Measurements from ENCODE around the gene KCNE5.
"Not testable (repeated sequence)": the region's sequence is repeated elsewhere in the genome, so short reads cannot be mapped to it uniquely, and the experiment has no call there.

The KCNE5 gene

DNA sequence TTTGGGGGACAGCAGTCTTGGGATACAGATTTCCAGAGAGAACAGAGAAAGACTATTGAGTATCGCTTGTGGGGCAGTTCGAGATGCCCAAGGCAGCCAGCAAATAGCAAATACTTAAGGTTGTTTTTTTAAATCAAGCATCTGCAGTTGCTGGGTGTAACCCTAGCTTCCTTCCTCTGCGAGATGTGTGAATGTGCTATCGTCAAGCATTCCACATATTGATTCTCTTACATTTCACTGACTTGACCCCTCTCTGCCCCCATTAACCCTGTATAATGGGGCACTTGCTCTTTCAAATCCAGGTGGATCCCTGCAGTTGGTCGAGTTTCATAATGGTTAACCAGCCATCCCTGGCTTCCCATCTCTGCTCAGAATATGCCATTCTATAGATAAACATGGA lies 23.5 kb downstream of the KCNE5 start:
- no peak for DNase-seq

DNA sequence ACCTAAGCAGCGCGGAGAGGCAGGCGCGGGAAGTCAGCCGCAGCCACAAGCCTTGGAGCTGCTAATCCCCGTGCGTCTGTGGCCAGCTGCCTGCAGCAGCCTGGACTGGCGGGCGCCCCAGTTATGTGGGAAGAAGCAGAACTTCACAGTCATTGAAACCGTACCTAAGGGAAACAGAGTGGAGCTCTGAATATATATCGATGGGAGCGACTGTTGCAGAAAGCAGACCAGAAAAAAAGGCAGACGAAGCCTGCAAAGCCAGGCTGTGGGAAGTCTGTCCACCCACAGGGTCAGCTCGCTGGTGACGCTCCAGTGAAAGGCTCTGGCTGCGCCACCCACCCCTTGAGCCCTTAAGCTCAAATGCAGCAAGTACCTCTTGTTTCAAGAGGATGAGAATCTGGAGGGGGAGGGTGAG lies 24.7 kb downstream of the KCNE5 start:
- no peak for DNase-seq

- no peak for DNase-seq
These were observed 29.0 kb downstream of the KCNE5 start for GRCh38 chrX:109596015-109596414.

GRCh38 chrX:109590176-109590575 lies 34.8 kb downstream of the KCNE5 start:
- no peak for DNase-seq

DNA sequence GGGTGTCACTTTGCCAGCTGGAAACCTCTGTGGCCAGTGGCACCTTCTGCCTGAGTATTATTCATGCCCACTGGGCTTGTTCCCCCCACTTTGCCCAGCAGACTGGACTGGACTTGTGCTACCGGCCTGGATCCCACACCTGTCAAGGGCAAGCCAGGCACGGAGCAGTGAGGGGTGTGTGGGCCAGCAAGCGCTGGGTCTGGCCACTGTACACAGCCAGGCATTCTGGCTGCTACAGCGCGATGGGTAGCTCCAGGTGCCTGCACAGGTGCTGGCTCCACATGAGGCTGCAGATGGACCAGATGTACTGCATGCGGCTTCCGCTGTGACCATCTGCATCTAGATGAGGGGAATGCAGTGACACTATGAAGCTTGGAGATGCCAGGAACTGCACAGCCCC lies 39.5 kb downstream of the KCNE5 start:
- no peak for DNase-seq

DNA sequence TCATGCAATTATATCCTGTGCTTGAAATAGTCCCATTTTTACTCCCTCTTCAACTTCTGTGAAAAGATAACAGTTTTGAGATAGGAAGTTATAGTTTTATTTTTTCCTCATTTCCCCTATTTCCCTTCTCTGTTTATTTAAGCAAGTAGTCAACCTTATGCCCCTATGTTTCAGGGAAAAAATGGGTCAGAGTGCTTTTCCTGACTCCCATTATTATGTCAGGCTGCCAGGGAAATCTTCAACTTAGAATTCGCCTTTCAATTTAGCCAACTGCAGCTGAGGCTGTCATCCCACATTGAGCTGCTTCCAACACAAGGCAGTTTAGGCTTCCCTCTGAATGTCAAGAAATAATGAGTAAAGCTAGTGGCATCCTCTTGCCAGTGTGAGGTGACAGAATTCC lies 46.1 kb downstream of the KCNE5 start:
- DNase-seq = no peak

- no peak for DNase-seq
These were observed 47.9 kb downstream of the KCNE5 start for GRCh38 chrX:109577055-109577454.

GRCh38 chrX:109576083-109576482 lies 48.9 kb downstream of the KCNE5 start:
- not testable (repeated sequence) for DNase-seq
